H9 (cell line): Measurements from ENCODE around the gene FAM163B. TPM values are rescaled to one million over a fixed set of nuclear protein-coding genes. Genes with fewer than 3 reads are reported as not detected.

Source experiments
- DNase-seq: peaks from one replicate; pipeline ENCODE4 v3.0.0-alpha.2; 2017
- H2AFZ ChIP-seq: one replicate; pipeline ENCODE4 v1.6.1; 2013; ENCODE audit warnings: mild to moderate bottlenecking, low read length, control low read depth, moderate library complexity
- H2AK5ac ChIP-seq: 2 replicates; pipeline ENCODE4 v1.6.1; 2013; ENCODE audit warnings: low read length, control low read depth, mixed read lengths; ENCODE audit not compliant: insufficient read length
- H2BK120ac ChIP-seq: one replicate; pipeline ENCODE4 v1.6.1; 2013; ENCODE audit warnings: low read depth, mild to moderate bottlenecking, low read length, control low read depth, inconsistent platforms; ENCODE audit not compliant: poor library complexity, severe bottlenecking
- H2BK12ac ChIP-seq: 2 replicates; pipeline ENCODE4 v1.6.1; 2013; ENCODE audit warnings: low read length, control low read depth, mixed read lengths, low read depth; ENCODE audit not compliant: insufficient read length
- H2BK15ac ChIP-seq: 2 replicates; pipeline ENCODE4 v1.6.1; 2013; ENCODE audit warnings: low read depth, low read length, control low read depth
- H2BK20ac ChIP-seq: one replicate; pipeline ENCODE4 v1.6.1; 2013; ENCODE audit warnings: low read depth, mild to moderate bottlenecking, low read length, control low read depth, inconsistent platforms; ENCODE audit not compliant: poor library complexity, severe bottlenecking
- H2BK5ac ChIP-seq: 2 replicates; pipeline ENCODE4 v1.6.1; 2013; ENCODE audit warnings: low read length, control low read depth, mixed read lengths; ENCODE audit not compliant: insufficient read length
- H3K14ac ChIP-seq: 2 replicates; pipeline ENCODE4 v1.6.1; 2013; ENCODE audit warnings: low read length, control low read depth; ENCODE audit not compliant: insufficient read depth
- H3K18ac ChIP-seq: 2 replicates; pipeline ENCODE4 v1.6.1; 2013; ENCODE audit warnings: low read depth, mild to moderate bottlenecking, mixed read lengths, low read length, control low read depth; ENCODE audit not compliant: insufficient read length
- H3K23ac ChIP-seq: 2 replicates; pipeline ENCODE4 v1.6.1; 2013; ENCODE audit warnings: low read length, control low read depth, mixed read lengths, low read depth; ENCODE audit not compliant: insufficient read length
- H3K23me2 ChIP-seq: 2 replicates; pipeline ENCODE4 v1.6.1; 2013; ENCODE audit warnings: low read depth, mild to moderate bottlenecking, mixed read lengths, low read length, control low read depth; ENCODE audit not compliant: insufficient read length, poor library complexity, severe bottlenecking
- H3K27ac ChIP-seq: 2 replicates; pipeline ENCODE4 v1.5.1; 2013; ENCODE audit warnings: low read length, control low read depth, mixed read lengths, low read depth; ENCODE audit not compliant: insufficient read length
- H3K27me3 ChIP-seq: 2 replicates; pipeline ENCODE4 v1.6.1; 2013; ENCODE audit warnings: low read length, control low read depth, inconsistent platforms; ENCODE audit not compliant: insufficient read depth
- H3K4ac ChIP-seq: 2 replicates; pipeline ENCODE4 v1.6.1; 2013; ENCODE audit warnings: low read depth, mild to moderate bottlenecking, control low read depth, inconsistent platforms, low read length, moderate library complexity
- H3K4me1 ChIP-seq: 2 replicates; pipeline ENCODE4 v1.6.1; 2013; ENCODE audit warnings: low read length, control low read depth, inconsistent platforms; ENCODE audit not compliant: insufficient read depth
- H3K4me2 ChIP-seq: 2 replicates; pipeline ENCODE4 v1.6.1; 2013; ENCODE audit warnings: low read length, control low read depth, mixed read lengths; ENCODE audit not compliant: insufficient read length, insufficient read depth
- H3K56ac ChIP-seq: 2 replicates; pipeline ENCODE4 v1.6.1; 2013; ENCODE audit warnings: low read depth, mild to moderate bottlenecking, mixed read lengths, low read length, control low read depth; ENCODE audit not compliant: insufficient read length
- H3K79me1 ChIP-seq: 2 replicates; pipeline ENCODE4 v1.6.1; 2013; ENCODE audit warnings: low read depth, mild to moderate bottlenecking, moderate library complexity, low read length, control low read depth, inconsistent platforms; ENCODE audit not compliant: insufficient read depth, poor library complexity, severe bottlenecking
- H3K79me2 ChIP-seq: 2 replicates; pipeline ENCODE4 v1.6.1; 2013; ENCODE audit warnings: low read length, control low read depth, inconsistent platforms; ENCODE audit not compliant: insufficient read depth
- H3K9ac ChIP-seq: 2 replicates; pipeline ENCODE4 v1.6.1; 2013; ENCODE audit warnings: low read length, control low read depth, mixed read lengths; ENCODE audit not compliant: insufficient read length; ENCODE audit errors: extremely low read depth
- H3K9me3 ChIP-seq: one replicate; pipeline ENCODE4 v1.6.1; 2013; ENCODE audit warnings: low read depth, low read length, inconsistent platforms; ENCODE audit not compliant: control insufficient read depth
- H3T11ph ChIP-seq: one replicate; pipeline ENCODE4 v1.6.1; 2013; ENCODE audit warnings: mild to moderate bottlenecking, low read length, control low read depth, inconsistent platforms
- H4K20me1 ChIP-seq: one replicate; pipeline ENCODE4 v1.6.1; 2013; ENCODE audit not compliant: control insufficient read depth, insufficient read length, insufficient read depth
- H4K5ac ChIP-seq: 2 replicates; pipeline ENCODE4 v1.6.1; 2013; ENCODE audit warnings: low read depth, mild to moderate bottlenecking, mixed read lengths, low read length, control low read depth; ENCODE audit not compliant: insufficient read length
- H4K8ac ChIP-seq: replicated peaks from 2 replicates; pipeline ENCODE4 v1.6.1; 2013; ENCODE audit warnings: low read length, control low read depth, mixed read lengths, low read depth; ENCODE audit not compliant: insufficient read length
- H4K91ac ChIP-seq: 2 replicates; pipeline ENCODE4 v1.6.1; 2013; ENCODE audit warnings: low read depth, mild to moderate bottlenecking, moderate library complexity, mixed read lengths, low read length, control low read depth; ENCODE audit not compliant: insufficient read length
- H3K27ac Mint-ChIP-seq, 3 experiments: 2 replicates in 2 of 3; 3 replicates in 1 of 3; pipeline ENCODE4 v1.8.0; 2020 to 2021; ENCODE audit warnings: mixed read lengths in 3 of 3, mild to moderate bottlenecking in 1 of 3, moderate library complexity in 1 of 3
- H3K27me3 Mint-ChIP-seq: 2 replicates; pipeline ENCODE4 v1.8.0; 2021; ENCODE audit warnings: low read depth, mild to moderate bottlenecking, moderate library complexity, mixed read lengths
- H3K36me3 Mint-ChIP-seq, 3 experiments: 2 replicates in 2 of 3; 3 replicates in 1 of 3; pipeline ENCODE4 v1.8.0; 2020 to 2021; ENCODE audit warnings: low read depth in 3 of 3, mixed read lengths in 3 of 3; ENCODE audit not compliant: insufficient read depth in 1 of 3
- H3K4me1 Mint-ChIP-seq, 2 experiments: 2 replicates each; pipeline ENCODE4 v1.8.0; 2020; ENCODE audit warnings: mixed read lengths in 2 of 2
- H3K4me3 Mint-ChIP-seq, 2 experiments: 2 replicates in 1 of 2; 3 replicates in 1 of 2; pipeline ENCODE4 v1.8.0; 2020 to 2021; ENCODE audit warnings: mild to moderate bottlenecking in 2 of 2, mixed read lengths in 2 of 2, moderate library complexity in 1 of 2
- H3K9me3 Mint-ChIP-seq, 2 experiments: 2 replicates in 1 of 2; 3 replicates in 1 of 2; pipeline ENCODE4 v1.8.0; 2020; ENCODE audit warnings: mild to moderate bottlenecking in 2 of 2, mixed read lengths in 2 of 2, moderate library complexity in 1 of 2
- WGBS: extraction: QIAGEN DNeasy Blood & Tissue Kit; methylation state at CpG from one replicate; pipeline ENCODE4 v1.1.7; 2013; ENCODE audit warnings: missing lambda C conversion rate, low lambda C conversion rate, mixed read lengths; ENCODE audit not compliant: insufficient read length; ENCODE audit errors: extremely low coverage; 5-methylcytosine and 5-hydroxymethylcytosine counted together
- total RNA-seq: library from RNA; stranded (reverse); gene quantifications from 2 replicates; pipeline ENCODE4 v1.2.1, GENCODE V29; 2021
- TF ChIP-seq, protein P1 (sequence below): fragments of 200-600 bp; sonication (generic); conservative IDR thresholded peaks from 3 replicates; pipeline ENCODE4 v1.8.0; 2021; ENCODE audit warnings: antibody characterized with exemption, mild to moderate bottlenecking

FAM163B gene
- total RNA-seq, 1 experiment from 2014 or later: 0.39 TPM

DNA sequence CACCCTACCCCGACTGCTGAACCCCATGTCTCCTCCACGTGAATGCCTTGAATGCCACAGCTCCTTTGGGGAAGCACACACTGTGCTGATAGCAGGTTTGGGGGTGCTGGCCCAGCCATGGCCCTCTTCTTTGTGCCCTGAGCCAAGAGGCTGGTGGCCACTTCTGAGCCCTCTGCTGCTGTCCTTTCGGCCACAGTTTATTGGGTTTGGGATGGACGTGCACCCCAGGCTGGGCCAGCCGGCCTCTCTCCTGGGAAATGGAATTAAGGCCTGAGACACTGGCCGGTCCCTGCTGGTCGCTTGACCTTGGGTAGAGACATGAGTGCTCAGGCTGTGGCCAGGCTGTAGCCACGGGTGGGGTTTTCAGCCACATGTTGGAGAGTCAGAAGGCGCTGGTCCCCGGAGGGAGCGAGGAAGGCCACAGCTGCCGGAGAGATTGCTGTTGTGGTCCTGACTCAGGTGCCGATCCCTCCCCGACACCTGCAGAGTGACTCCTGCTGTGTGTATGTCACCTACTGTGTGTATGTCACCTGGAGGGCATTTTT is 26.6 kb downstream of the FAM163B start:
- no peak overlapping the region for H3K4me2 ChIP-seq
- H3K14ac ChIP-seq: no peak overlapping the region; the same call in 1 of the 2 replicates
- Mint-ChIP-seq H3K4me3 (no peak overlapping the region), H3K27me3 (peaks cover 3% of the 10 kb centered on the region), H3K9me3 (no peaks in the 10 kb centered on the region), H3K27ac (no peak overlapping the region), H3K4me1 (peaks cover 47 to 61% of the 10 kb centered on the region in 2 experiments), H3K36me3 (no peaks in the 10 kb centered on the region)
- no peaks in the 10 kb centered on the region for H3K9me3 ChIP-seq
- no peaks in the 10 kb centered on the region for H4K20me1 ChIP-seq
- TF ChIP-seq, protein P1, sequence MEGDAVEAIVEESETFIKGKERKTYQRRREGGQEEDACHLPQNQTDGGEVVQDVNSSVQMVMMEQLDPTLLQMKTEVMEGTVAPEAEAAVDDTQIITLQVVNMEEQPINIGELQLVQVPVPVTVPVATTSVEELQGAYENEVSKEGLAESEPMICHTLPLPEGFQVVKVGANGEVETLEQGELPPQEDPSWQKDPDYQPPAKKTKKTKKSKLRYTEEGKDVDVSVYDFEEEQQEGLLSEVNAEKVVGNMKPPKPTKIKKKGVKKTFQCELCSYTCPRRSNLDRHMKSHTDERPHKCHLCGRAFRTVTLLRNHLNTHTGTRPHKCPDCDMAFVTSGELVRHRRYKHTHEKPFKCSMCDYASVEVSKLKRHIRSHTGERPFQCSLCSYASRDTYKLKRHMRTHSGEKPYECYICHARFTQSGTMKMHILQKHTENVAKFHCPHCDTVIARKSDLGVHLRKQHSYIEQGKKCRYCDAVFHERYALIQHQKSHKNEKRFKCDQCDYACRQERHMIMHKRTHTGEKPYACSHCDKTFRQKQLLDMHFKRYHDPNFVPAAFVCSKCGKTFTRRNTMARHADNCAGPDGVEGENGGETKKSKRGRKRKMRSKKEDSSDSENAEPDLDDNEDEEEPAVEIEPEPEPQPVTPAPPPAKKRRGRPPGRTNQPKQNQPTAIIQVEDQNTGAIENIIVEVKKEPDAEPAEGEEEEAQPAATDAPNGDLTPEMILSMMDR: no peak
- no peaks in the 10 kb centered on the region; the same call in 1 of the 2 replicates for H3K4me1 ChIP-seq
- no peaks in the 10 kb centered on the region for H3K79me1 ChIP-seq
- no peak overlapping the region for H2AFZ ChIP-seq
- DNase-seq: no peak
- H2BK15ac ChIP-seq: no peak overlapping the region
- H2BK12ac ChIP-seq: no peak overlapping the region
- no peak overlapping the region for H3K4ac ChIP-seq
- H3K23me2 ChIP-seq: no peaks in the 10 kb centered on the region
- no peak overlapping the region for H3K18ac ChIP-seq
- no peak overlapping the region for H2BK120ac ChIP-seq
- no peak overlapping the region for H3K23ac ChIP-seq
- H3K27me3 ChIP-seq: no peaks in the 10 kb centered on the region
- H4K8ac ChIP-seq: no peak overlapping the region
- H2BK20ac ChIP-seq: no peak overlapping the region
- no peak overlapping the region for H2BK5ac ChIP-seq
- H3K27ac ChIP-seq: no peak overlapping the region
- no peak overlapping the region for H3K56ac ChIP-seq
- no peak overlapping the region for H3T11ph ChIP-seq
- no peak overlapping the region for H4K91ac ChIP-seq
- no peak overlapping the region for H2AK5ac ChIP-seq
- no CpG with 5 or more reads among the region's 14 CpGs for WGBS
- no peaks in the 10 kb centered on the region for H3K79me2 ChIP-seq
- no peak overlapping the region for H4K5ac ChIP-seq
- H3K9ac ChIP-seq: no peak overlapping the region
